ENCODE results near the gene ARHGAP12.

DNA sequence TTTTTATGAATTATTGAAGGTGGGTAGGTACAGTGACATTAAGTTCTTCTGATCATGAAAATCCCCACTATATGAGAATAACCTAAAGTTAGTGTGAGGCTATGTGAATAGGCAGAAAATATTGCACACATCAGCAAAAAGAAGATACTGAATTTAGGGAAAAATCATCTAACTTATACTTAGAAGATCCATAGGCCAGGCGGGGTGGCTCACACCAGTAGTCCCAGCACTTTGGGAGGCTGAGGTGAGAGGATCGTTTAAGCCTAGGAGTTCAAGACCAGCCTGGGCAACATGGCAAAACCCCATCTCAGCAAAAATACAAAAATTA, 49.5 kb upstream of the ARHGAP12 start:
- TF ChIP-seq, protein P1, sequence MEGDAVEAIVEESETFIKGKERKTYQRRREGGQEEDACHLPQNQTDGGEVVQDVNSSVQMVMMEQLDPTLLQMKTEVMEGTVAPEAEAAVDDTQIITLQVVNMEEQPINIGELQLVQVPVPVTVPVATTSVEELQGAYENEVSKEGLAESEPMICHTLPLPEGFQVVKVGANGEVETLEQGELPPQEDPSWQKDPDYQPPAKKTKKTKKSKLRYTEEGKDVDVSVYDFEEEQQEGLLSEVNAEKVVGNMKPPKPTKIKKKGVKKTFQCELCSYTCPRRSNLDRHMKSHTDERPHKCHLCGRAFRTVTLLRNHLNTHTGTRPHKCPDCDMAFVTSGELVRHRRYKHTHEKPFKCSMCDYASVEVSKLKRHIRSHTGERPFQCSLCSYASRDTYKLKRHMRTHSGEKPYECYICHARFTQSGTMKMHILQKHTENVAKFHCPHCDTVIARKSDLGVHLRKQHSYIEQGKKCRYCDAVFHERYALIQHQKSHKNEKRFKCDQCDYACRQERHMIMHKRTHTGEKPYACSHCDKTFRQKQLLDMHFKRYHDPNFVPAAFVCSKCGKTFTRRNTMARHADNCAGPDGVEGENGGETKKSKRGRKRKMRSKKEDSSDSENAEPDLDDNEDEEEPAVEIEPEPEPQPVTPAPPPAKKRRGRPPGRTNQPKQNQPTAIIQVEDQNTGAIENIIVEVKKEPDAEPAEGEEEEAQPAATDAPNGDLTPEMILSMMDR (IDR thresholded peaks at IDR 0.05 in 8 of 11, conservative IDR thresholded peaks at IDR 0.05 in 3 of 11) = no peak
- TF ChIP-seq POLR2A (IDR thresholded peaks at IDR 0.05) = no peak
- TF ChIP-seq POLR2AphosphoS5 (IDR thresholded peaks at IDR 0.05) = no peak

Measured in spleen (tissue), 7 donors.